Neutrophil (primary cell): ENCODE results near the gene CWF19L2.
A peak's percentile ranks its signal among the peaks of the same experiment; 100 is the strongest.
"Not testable (repeated sequence)": the region's sequence is repeated elsewhere in the genome, so short reads cannot be mapped to it uniquely, and the experiment has no call there.

Experiments used
- H3K27ac ChIP-seq: fragments of 200-600 bp; sonication (generic); 2 replicates; pipeline ENCODE4 v1.5.1; 2016; ENCODE audit warnings: mild to moderate bottlenecking, moderate library complexity
- H3K27me3 ChIP-seq: fragments of 200-600 bp; sonication (generic); 2 replicates; pipeline ENCODE4 v1.6.0; 2016; ENCODE audit warnings: mild to moderate bottlenecking
- H3K36me3 ChIP-seq: fragments of 200-600 bp; sonication (generic); 2 replicates; pipeline ENCODE4 v1.5.1; 2017
- H3K4me1 ChIP-seq, 2 experiments: fragments of 200-600 bp in 1 of 2; sonication (generic) in 1 of 2; 1 replicate in 1 of 2; 2 replicates in 1 of 2; pipeline versions ENCODE4 v1.5.1 to v1.6.1; 2013 to 2016; ENCODE audit warnings: low read depth in 1 of 2, low read length in 1 of 2, mild to moderate bottlenecking in 1 of 2, moderate library complexity in 1 of 2; ENCODE audit not compliant: control insufficient read depth in 1 of 2, insufficient read depth in 1 of 2
- H3K4me3 ChIP-seq, 2 experiments: fragments of 200-600 bp in 1 of 2; sonication (generic) in 1 of 2; 1 replicate in 1 of 2; 2 replicates in 1 of 2; pipeline ENCODE4 v1.5.1; 2013 to 2016; ENCODE audit warnings: low read depth in 1 of 2, low read length in 1 of 2, mild to moderate bottlenecking in 1 of 2, moderate library complexity in 1 of 2
- H3K9me3 ChIP-seq: fragments of 200-600 bp; sonication (generic); 2 replicates; pipeline ENCODE4 v1.5.1; 2016
- TF ChIP-seq, protein P1 (sequence below): fragments of 200-600 bp; sonication (generic); IDR thresholded peaks from 2 replicates; pipeline ENCODE4 v1.5.1; 2016; ENCODE audit warnings: antibody characterized with exemption

Gene CWF19L2

GRCh38 chr11:107457558-107458271 lies at the start of gene CWF19L2:
Gene CWF19L2 (minus strand): TSS chr11:107457825. CDS start chr11:107457816, 9 bp downstream.
- Histone ChIP-seq H3K36me3 (peaks cover 16% of the 10 kb centered on the region), H3K27me3 (peaks cover 37% of the 10 kb centered on the region), H3K9me3 (no peaks in the 10 kb centered on the region), H3K4me1 (peaks cover 12 to 15% of the 10 kb centered on the region in 2 experiments), H3K27ac (peak within 1 kb of the TSS; percentile 77), H3K4me3 (peak within 1 kb of the TSS; percentile 70 to 88)
- TF ChIP-seq, protein P1, sequence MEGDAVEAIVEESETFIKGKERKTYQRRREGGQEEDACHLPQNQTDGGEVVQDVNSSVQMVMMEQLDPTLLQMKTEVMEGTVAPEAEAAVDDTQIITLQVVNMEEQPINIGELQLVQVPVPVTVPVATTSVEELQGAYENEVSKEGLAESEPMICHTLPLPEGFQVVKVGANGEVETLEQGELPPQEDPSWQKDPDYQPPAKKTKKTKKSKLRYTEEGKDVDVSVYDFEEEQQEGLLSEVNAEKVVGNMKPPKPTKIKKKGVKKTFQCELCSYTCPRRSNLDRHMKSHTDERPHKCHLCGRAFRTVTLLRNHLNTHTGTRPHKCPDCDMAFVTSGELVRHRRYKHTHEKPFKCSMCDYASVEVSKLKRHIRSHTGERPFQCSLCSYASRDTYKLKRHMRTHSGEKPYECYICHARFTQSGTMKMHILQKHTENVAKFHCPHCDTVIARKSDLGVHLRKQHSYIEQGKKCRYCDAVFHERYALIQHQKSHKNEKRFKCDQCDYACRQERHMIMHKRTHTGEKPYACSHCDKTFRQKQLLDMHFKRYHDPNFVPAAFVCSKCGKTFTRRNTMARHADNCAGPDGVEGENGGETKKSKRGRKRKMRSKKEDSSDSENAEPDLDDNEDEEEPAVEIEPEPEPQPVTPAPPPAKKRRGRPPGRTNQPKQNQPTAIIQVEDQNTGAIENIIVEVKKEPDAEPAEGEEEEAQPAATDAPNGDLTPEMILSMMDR: no peak

- TF ChIP-seq, protein P1: no peak
- Histone ChIP-seq H3K27ac (no peak overlapping the region), H3K9me3 (peaks cover 3% of the 10 kb centered on the region), H3K36me3 (no peaks in the 10 kb centered on the region), H3K4me1 (no peaks in the 10 kb centered on the region), H3K4me3 (no peak overlapping the region), H3K27me3 (no peaks in the 10 kb centered on the region)
These were observed 48.1 kb upstream of the CWF19L2 start for GRCh38 chr11:107505647-107506225.

DNA sequence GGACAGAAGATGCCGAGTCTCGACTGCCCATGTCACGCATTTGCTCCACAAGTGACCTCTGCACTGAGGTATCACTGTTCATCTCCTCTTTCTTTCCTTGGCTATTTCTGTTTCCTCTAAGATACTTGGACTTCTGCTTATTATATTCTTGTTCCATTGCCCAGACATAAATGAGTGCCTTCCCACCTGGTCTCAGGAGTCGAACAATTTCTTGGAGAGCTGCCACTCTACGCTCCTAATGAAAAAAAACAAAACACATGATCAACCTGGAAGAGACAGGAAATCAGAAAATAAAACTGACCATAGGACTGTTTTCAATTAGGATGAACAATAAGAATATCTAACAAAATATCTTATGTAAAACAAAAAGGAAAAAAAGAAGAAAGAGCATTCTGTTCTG lies 47.4 kb upstream of the CWF19L2 start:
- H3K27ac ChIP-seq: no peak overlapping the region
- no peaks in the 10 kb centered on the region for H3K4me1 ChIP-seq
- H3K36me3 ChIP-seq: no peaks in the 10 kb centered on the region
- peaks cover 3% of the 10 kb centered on the region for H3K9me3 ChIP-seq
- H3K4me3 ChIP-seq: no peak overlapping the region
- H3K27me3 ChIP-seq: no peaks in the 10 kb centered on the region
- TF ChIP-seq, protein P1: no peak

- no peaks in the 10 kb centered on the region for H3K4me1 ChIP-seq
- no peak overlapping the region for H3K27ac ChIP-seq
- H3K27me3 ChIP-seq: no peaks in the 10 kb centered on the region
- no peaks in the 10 kb centered on the region for H3K36me3 ChIP-seq
- TF ChIP-seq, protein P1: no peak
- no peak overlapping the region for H3K4me3 ChIP-seq
- peaks cover 3% of the 10 kb centered on the region for H3K9me3 ChIP-seq
These were observed 44.1 kb upstream of the CWF19L2 start for GRCh38 chr11:107501713-107502112.

- H3K4me3 ChIP-seq, H3K9me3 ChIP-seq, H3K27me3 ChIP-seq, H3K27ac ChIP-seq, H3K36me3 ChIP-seq, H3K4me1 ChIP-seq: not testable (repeated sequence)
These were observed 39.7 kb upstream of the CWF19L2 start for GRCh38 chr11:107497371-107497770.

GRCh38 chr11:107496011-107496410 lies 38.4 kb upstream of the CWF19L2 start:
- no peaks in the 10 kb centered on the region for H3K9me3 ChIP-seq
- no peak overlapping the region for H3K4me3 ChIP-seq
- H3K36me3 ChIP-seq: no peaks in the 10 kb centered on the region
- H3K4me1 ChIP-seq: no peaks in the 10 kb centered on the region
- TF ChIP-seq, protein P1: no peak
- no peak overlapping the region for H3K27ac ChIP-seq
- no peaks in the 10 kb centered on the region for H3K27me3 ChIP-seq
